ENCODE results near the gene WBP11. TPM values are rescaled to one million over a fixed set of nuclear protein-coding genes. Genes with fewer than 3 reads are reported as not detected.
"Not testable (repeated sequence)": the region's sequence is repeated elsewhere in the genome, so short reads cannot be mapped to it uniquely, and the experiment has no call there.

WBP11 gene
- total and polyA plus RNA-seq, 8 donors, result 1.4 to 65.9 (median 16.1) TPM

- WGBS, 5 donors, result 34 to 59% (median 51%) methylated on average over 3 of the region's 3 CpGs
- intact Hi-C loops (cut with DNase I; ENCODE audit: low total_unique reads); H3K4me3 ChIP-seq; H3K27me3 ChIP-seq: not testable (repeated sequence)
- H3K4me1 ChIP-seq, result peaks cover 6 to 56% (median 21%) of the 10 kb centered on the region in 4 donors
- H3K27ac ChIP-seq, result peak overlapping the region in 4 of 5 donors; percentile 49 to 99 (median 80)
- peaks cover 0 to 12% (median 0%) of the 10 kb centered on the region in 4 donors for H3K9me3 ChIP-seq
- H3K36me3 ChIP-seq, result peaks cover 4 to 28% (median 7%) of the 10 kb centered on the region in 4 donors
- DNase-seq, result peak in 1 of 2 donors; percentile 48
- TF ChIP-seq POLR2AphosphoS5 (IDR thresholded peaks at IDR 0.05), result peak in 2 of 3 donors; percentile 43 to 55
These were observed 37.3 kb downstream of the WBP11 start for GRCh38 chr12:14766020-14766419.

- TF ChIP-seq POLR2A (IDR thresholded peaks at IDR 0.05) (no peak), CTCF (IDR thresholded peaks at IDR 0.05) (no peak), POLR2AphosphoS5 (IDR thresholded peaks at IDR 0.05) (no peak), EP300 (IDR thresholded peaks at IDR 0.05) (no peak)
- Histone ChIP-seq H3K27me3 (no peaks in the 10 kb centered on the region), H3K9me3 (peaks cover 0 to 12% (median 0%) of the 10 kb centered on the region in 4 donors), H3K4me3 (no peak overlapping the region), H3K36me3 (peaks cover 4 to 34% (median 10%) of the 10 kb centered on the region in 4 donors), H3K4me1 (peaks cover 6 to 56% (median 21%) of the 10 kb centered on the region in 4 donors), H3K27ac (peak overlapping the region in 2 of 5 donors; percentile 17 to 18)
- intact Hi-C loops (cut with DNase I; ENCODE audit: low total_unique reads), result no loop called here
- WGBS, 5 donors, result 70 to 92% (median 72%) methylated on average over 2 of the region's 2 CpGs
- DNase-seq, result no peak
These were observed 37.9 kb downstream of the WBP11 start for GRCh38 chr12:14765398-14765797.

- H3K27ac ChIP-seq; H3K4me3 ChIP-seq; H3K27me3 ChIP-seq; DNase-seq; H3K9me3 ChIP-seq; intact Hi-C loops (cut with DNase I; ENCODE audit: low total_unique reads): not testable (repeated sequence)
- peaks cover 0 to 22% (median 3%) of the 10 kb centered on the region in 4 donors for H3K4me1 ChIP-seq
- WGBS, 5 donors, result 75 to 95% (median 79%) methylated on average over 6 of the region's 6 CpGs
- peaks cover 0 to 17% (median 10%) of the 10 kb centered on the region in 4 donors for H3K36me3 ChIP-seq
These were observed 43.5 kb downstream of the WBP11 start for GRCh38 chr12:14759711-14760280.

- H3K27ac ChIP-seq, result peak overlapping the region in 2 of 5 donors; percentile 3 to 56
- H3K9me3 ChIP-seq, result no peaks in the 10 kb centered on the region
- TF ChIP-seq POLR2A (IDR thresholded peaks at IDR 0.05), result no peak
- TF ChIP-seq POLR2AphosphoS5 (IDR thresholded peaks at IDR 0.05), result peak in 1 of 3 donors; percentile 19
- TF ChIP-seq EP300 (IDR thresholded peaks at IDR 0.05), result no peak
- TF ChIP-seq CTCF (IDR thresholded peaks at IDR 0.05), result peak in 2 of 7 experiments; percentile 23 to 47
- WGBS, 5 donors, result 27 to 48% (median 28%) methylated on average over 17 of the region's 17 CpGs
- H3K36me3 ChIP-seq, result peaks cover 0 to 12% (median 4%) of the 10 kb centered on the region in 4 donors
- H3K4me1 ChIP-seq, result peaks cover 0 to 13% (median 1%) of the 10 kb centered on the region in 4 donors
- intact Hi-C loops (cut with DNase I; ENCODE audit: low total_unique reads), result no loop called here
- no peaks in the 10 kb centered on the region for H3K27me3 ChIP-seq
- DNase-seq, result peak; percentile 45 to 65
- no peak overlapping the region for H3K4me3 ChIP-seq
These were observed 46.7 kb downstream of the WBP11 start for GRCh38 chr12:14756334-14757143.

- H3K9me3 ChIP-seq, result no peaks in the 10 kb centered on the region
- no peak overlapping the region for H3K4me3 ChIP-seq
- H3K36me3 ChIP-seq, result no peaks in the 10 kb centered on the region
- H3K27ac ChIP-seq, result no peak overlapping the region
- DNase-seq, result no peak
- intact Hi-C loops (cut with DNase I; ENCODE audit: low total_unique reads), result no loop called here
- no peaks in the 10 kb centered on the region for H3K27me3 ChIP-seq
- H3K4me1 ChIP-seq, result peaks cover 0 to 13% (median 1%) of the 10 kb centered on the region in 4 donors
- TF ChIP-seq EP300 (IDR thresholded peaks at IDR 0.05), result no peak
- no peak for TF ChIP-seq POLR2A (IDR thresholded peaks at IDR 0.05)
- no peak for TF ChIP-seq POLR2AphosphoS5 (IDR thresholded peaks at IDR 0.05)
- no peak for TF ChIP-seq CTCF (IDR thresholded peaks at IDR 0.05)
These were observed 51.3 kb downstream of the WBP11 start for GRCh38 chr12:14751986-14752385.
